IMR-90 (cell line): Measurements from ENCODE around the gene TEX48. TPM values are rescaled to one million over a fixed set of nuclear protein-coding genes. Genes with fewer than 3 reads are reported as not detected.

Experiments used
- ATAC-seq: fragments of 200-7000 bp; cut with Tn5 transposase; 2 replicates; pipeline ENCODE4 v1.9.1; 2020; ENCODE audit warnings: low read depth, mild to moderate bottlenecking, moderate library complexity
- BruUV-seq: library from RNA; stranded (reverse); fragments of 400-500 nt; replicated peaks from 2 replicates; lab custom pipeline; 2021; lab: Mats Ljungman, UMichigan
- CTCF ChIA-PET: fragments of 300-600 bp; formaldehyde crosslinking; extraction: SDS; loops from one replicate; lab custom pipeline; 2021; ENCODE audit warnings: antibody characterized with exemption; lab: Yijun Ruan, JAX
- POLR2A ChIA-PET: fragments of 300-600 bp; sonication (Branson Sonifier 250); formaldehyde crosslinking; loops from one replicate; lab custom pipeline; 2022; ENCODE audit warnings: antibody characterized with exemption; ENCODE audit not compliant: unreplicated experiment; lab: Charles Lee
- DNase-seq: peaks from one replicate; pipeline ENCODE4 v3.0.0; 2013
- H2AFZ ChIP-seq: replicated peaks from 2 replicates; pipeline ENCODE3; 2013; ENCODE audit warnings: low read length, mild to moderate bottlenecking; ENCODE audit not compliant: poor library complexity
- H2AK5ac ChIP-seq: 2 replicates; pipeline ENCODE4 v1.6.1; 2013; ENCODE audit warnings: low read depth, low read length, inconsistent platforms
- H2AK9ac ChIP-seq: replicated peaks from 2 replicates; pipeline ENCODE3; 2013; ENCODE audit warnings: mild to moderate bottlenecking, low read depth, low read length, moderate library complexity; ENCODE audit not compliant: poor library complexity
- H2BK120ac ChIP-seq: 2 replicates; pipeline ENCODE4 v1.6.1; 2013; ENCODE audit warnings: low read depth, low read length, inconsistent platforms
- H2BK15ac ChIP-seq: 3 replicates; pipeline ENCODE4 v1.6.1; 2013; ENCODE audit warnings: low read depth, low read length, inconsistent platforms
- H2BK20ac ChIP-seq: 2 replicates; pipeline ENCODE4 v1.6.1; 2013; ENCODE audit warnings: low read depth, mild to moderate bottlenecking, inconsistent platforms, low read length, moderate library complexity
- H2BK5ac ChIP-seq: 2 replicates; pipeline ENCODE4 v1.6.1; 2013; ENCODE audit warnings: mild to moderate bottlenecking, low read depth, low read length, inconsistent platforms; ENCODE audit not compliant: poor library complexity, severe bottlenecking
- H3K14ac ChIP-seq: replicated peaks from 2 replicates; pipeline ENCODE4 v1.6.1; 2013; ENCODE audit warnings: low read depth, low read length, inconsistent platforms
- H3K18ac ChIP-seq: 2 replicates; pipeline ENCODE4 v1.6.1; 2013; ENCODE audit warnings: low read depth, low read length, control low read depth
- H3K23ac ChIP-seq: 2 replicates; pipeline ENCODE4 v1.6.1; 2013; ENCODE audit warnings: low read depth, low read length, inconsistent platforms
- H3K27ac ChIP-seq: 2 replicates; pipeline ENCODE4 v1.5.1; 2013; ENCODE audit warnings: mild to moderate bottlenecking, control low read depth, low read length; ENCODE audit not compliant: insufficient read depth
- H3K27me3 ChIP-seq: 2 replicates; pipeline ENCODE4 v1.6.1; 2013; ENCODE audit warnings: low read length; ENCODE audit not compliant: control insufficient read depth, insufficient read depth
- H3K36me3 ChIP-seq: 2 replicates; pipeline ENCODE4 v1.6.1; 2013; ENCODE audit warnings: low read length, mixed read lengths; ENCODE audit not compliant: control insufficient read depth, insufficient read depth
- H3K4ac ChIP-seq: 2 replicates; pipeline ENCODE4 v1.6.1; 2013; ENCODE audit warnings: low read depth, low read length, inconsistent platforms
- H3K4me1 ChIP-seq: 2 replicates; pipeline ENCODE4 v1.6.1; 2013; ENCODE audit warnings: low read length, mixed read lengths; ENCODE audit not compliant: control insufficient read depth, insufficient read depth
- H3K4me2 ChIP-seq: 2 replicates; pipeline ENCODE4 v1.6.1; 2013; ENCODE audit warnings: low read depth, mild to moderate bottlenecking, control low read depth, low read length, moderate library complexity
- H3K4me3 ChIP-seq: 2 replicates; pipeline ENCODE4 v1.5.1; 2013; ENCODE audit warnings: low read depth, mild to moderate bottlenecking, control low read depth, low read length, moderate library complexity; ENCODE audit not compliant: insufficient read depth
- H3K56ac ChIP-seq: 2 replicates; pipeline ENCODE4 v1.6.1; 2013; ENCODE audit warnings: low read length, inconsistent platforms; ENCODE audit not compliant: insufficient read depth; ENCODE audit errors: extremely low read depth
- H3K79me1 ChIP-seq, 2 experiments: 2 replicates each; pipeline ENCODE4 v1.6.1; 2013; ENCODE audit warnings: low read length in 2 of 2, inconsistent platforms in 1 of 2, low read depth in 1 of 2
- H3K9ac ChIP-seq: 2 replicates; pipeline ENCODE4 v1.6.1; 2013; ENCODE audit warnings: low read depth, low read length, control low read depth
- H3K9me1 ChIP-seq: 2 replicates; pipeline ENCODE4 v1.6.1; 2013; ENCODE audit warnings: low read length, inconsistent platforms; ENCODE audit not compliant: insufficient read depth
- H3K9me3 ChIP-seq: 2 replicates; pipeline ENCODE4 v1.6.1; 2013; ENCODE audit warnings: low read length; ENCODE audit not compliant: control insufficient read depth, insufficient read depth
- H4K20me1 ChIP-seq: 2 replicates; pipeline ENCODE4 v1.6.1; 2013; ENCODE audit warnings: low read length, inconsistent platforms; ENCODE audit not compliant: insufficient read depth
- H4K5ac ChIP-seq: 2 replicates; pipeline ENCODE4 v1.6.1; 2013; ENCODE audit warnings: mild to moderate bottlenecking, low read depth, low read length, control low read depth
- H4K8ac ChIP-seq, 2 experiments: 2 replicates each; pipeline ENCODE4 v1.6.1; 2013; ENCODE audit warnings: low read depth in 2 of 2, low read length in 2 of 2, control low read depth in 1 of 2, inconsistent platforms in 1 of 2
- H4K91ac ChIP-seq: 2 replicates; pipeline ENCODE4 v1.6.1; 2013; ENCODE audit warnings: low read depth, low read length, inconsistent platforms; ENCODE audit not compliant: insufficient read depth
- MXI1 ChIP-seq: IDR thresholded peaks from 2 replicates; pipeline ENCODE4 v1.6.1; 2012; ENCODE audit warnings: low read depth, mild to moderate bottlenecking, low read length, moderate library complexity, borderline replicate concordance
- POLR2A ChIP-seq: IDR thresholded peaks from 2 replicates; pipeline ENCODE4 v1.6.1; 2012; ENCODE audit warnings: mild to moderate bottlenecking, low read depth, low read length
- RAD21 ChIP-seq: IDR thresholded peaks from 2 replicates; pipeline ENCODE4 v1.6.1; 2012; ENCODE audit warnings: low read length, improper control_type of control experiment
- USF2 ChIP-seq: fragments of 150-350 bp; IDR thresholded peaks from 2 replicates; pipeline ENCODE4 v1.6.1; 2017; ENCODE audit warnings: mild to moderate bottlenecking, antibody characterized with exemption, low read length, low read depth
- WGBS, 2 experiments: methylation state at CpG; one replicate each; pipeline versions ENCODE4 v1.1.5 to v1.1.7; 2013; ENCODE audit warnings: missing lambda C conversion rate in 2 of 2; ENCODE audit not compliant: insufficient read length in 1 of 2; ENCODE audit errors: extremely low coverage in 2 of 2; 5-methylcytosine and 5-hydroxymethylcytosine counted together
- dilution Hi-C: fragments of 300-500 bp; cut with HindIII; formaldehyde crosslinking; loops from one replicate; pipeline ENCODE4 v1.14.3; 2018; ENCODE audit warnings: low sequenced_read_pairs; ENCODE audit not compliant: unreplicated experiment
- in situ Hi-C: fragments of 300-500 bp; cut with MboI; formaldehyde crosslinking; loops from 3 replicates; pipeline ENCODE4 v1.14.3; 2019; ENCODE audit warnings: low sequenced_read_pairs, inconsistent platforms, mixed read lengths
- intact Hi-C: fragments of 100-400 bp; cut with micrococcal nuclease; formaldehyde crosslinking; loops from 2 replicates; pipeline ENCODE4 v1.10.0; 2022
- polyA plus RNA-seq, 3 experiments: library from polyadenylated mRNA; depleted of rRNA; stranded (reverse); fragments of >200 nt; gene quantifications; 2 replicates each; pipeline ENCODE4 v1.2.3, GENCODE V29; 2012; ENCODE audit warnings: low replicate concordance in 1 of 3
- total RNA-seq: library from RNA; depleted of rRNA; stranded (reverse); fragments of >200 nt; gene quantifications from 2 replicates; pipeline ENCODE4 v1.2.3, GENCODE V29; 2012

The TEX48 gene
- total and polyA plus RNA-seq, 2 of the 4 experiments (the other 2 are of a cell fraction) = not detected

- Histone ChIP-seq H3K9me3 (peaks cover 24% of the 10 kb centered on the region), H3K79me1 (no peaks in the 10 kb centered on the region), H3K14ac (no peak overlapping the region), H3K36me3 (no peaks in the 10 kb centered on the region), H4K20me1 (peaks cover 5% of the 10 kb centered on the region), H3K4me1 (peaks cover 19% of the 10 kb centered on the region), H2AK9ac (no peak overlapping the region), H2AK5ac (no peak overlapping the region), H3K9me1 (peaks cover 12% of the 10 kb centered on the region), H3K4me2 (no peak overlapping the region), H2BK5ac (no peak overlapping the region), H3K56ac (no peak overlapping the region), H2BK15ac (no peak overlapping the region), H2BK120ac (no peak overlapping the region), H2BK20ac (no peak overlapping the region), H3K27ac (no peak overlapping the region), H3K4me3 (no peak overlapping the region), H3K18ac (no peak overlapping the region), H3K4ac (no peak overlapping the region), H3K27me3 (peaks cover 54% of the 10 kb centered on the region), H4K8ac (no peak overlapping the region), H3K9ac (no peak overlapping the region), H2AFZ (no peak overlapping the region), H4K91ac (no peak overlapping the region), H3K23ac (no peak overlapping the region), H4K5ac (no peak overlapping the region)
- in situ Hi-C loops = no loop called here
- dilution Hi-C loops = no loop called here
- intact Hi-C loops = no loop called here
- ChIA-PET CTCF (interaction anchor here (0.6 kb wide), 1 partner anchor 825 kb away, joined by 3 read pairs; no protein-coding TSS in a partner anchor), POLR2A (no interaction called here)
- TF ChIP-seq POLR2A (no peak), MXI1 (no peak), USF2 (no peak), RAD21 (no peak)
- ATAC-seq = no peak
- 100% methylated on average over 2 of the region's 8 CpGs; no CpG with 5 or more reads in 1 of the 2 experiments for whole genome bisulfite sequencing, 2 experiments
- DNase-seq = no peak
- BruUV-seq = no TSS peak
Measured at GRCh38 chr9:114718801-114719221, 36.8 kb upstream of the TEX48 start.
